ENCODE results near the gene GALNT7.

- no peak for TF ChIP-seq JUND (IDR thresholded peaks at IDR 0.05)
- no peak for TF ChIP-seq CTCF (IDR thresholded peaks at IDR 0.05; ENCODE audit: low read depth, low read length, missing input control)
- TF ChIP-seq HNF4A (conservative IDR thresholded peaks at IDR 0.05): no peak
- no peak for TF ChIP-seq NR2F2 (IDR thresholded peaks at IDR 0.05)
- no peak for TF ChIP-seq MAX (IDR thresholded peaks at IDR 0.05)
- no peak for TF ChIP-seq TAF1 (conservative IDR thresholded peaks at IDR 0.05)
- TF ChIP-seq SP1 (IDR thresholded peaks at IDR 0.05): no peak
- TF ChIP-seq RXRA (IDR thresholded peaks at IDR 0.05): no peak
- TF ChIP-seq RAD21 (IDR thresholded peaks at IDR 0.05): no peak
- TF ChIP-seq EGR1 (IDR thresholded peaks at IDR 0.05; ENCODE audit: low read depth in 2 of 2): no peak
- TF ChIP-seq YY1 (IDR thresholded peaks at IDR 0.05): no peak
- TF ChIP-seq REST (IDR thresholded peaks at IDR 0.05): no peak
These were observed 100.7 kb downstream of the GALNT7 start for GRCh38 chr4:173269280-173269679.
